HEK293 (cell line): ENCODE results near the gene AKR7A3.

ENCODE experiments used
- CTCF ChIA-PET: fragments of 350-600 bp; formaldehyde crosslinking; extraction: SDS; loops from one replicate; lab custom pipeline; 2021; ENCODE audit warnings: antibody characterized with exemption; lab: Yijun Ruan, JAX
- POLR2A ChIA-PET: fragments of 300-600 bp; formaldehyde crosslinking; extraction: SDS; loops from one replicate; lab custom pipeline; 2020; ENCODE audit warnings: antibody characterized with exemption, inconsistent platforms; lab: Yijun Ruan, JAX
- H3K27ac ChIP-seq: fragments of 200-500 bp; sonication (Bioruptor generic); 2 replicates; pipeline ENCODE4 v1.5.1; 2014; ENCODE audit warnings: low read depth, low read length, control low read depth, inconsistent platforms; ENCODE audit errors: extremely low read depth
- H3K36me3 ChIP-seq, 2 experiments: fragments of 200-500 bp in 1 of 2; sonication (Bioruptor generic) in 1 of 2; 1 replicate in 1 of 2; 2 replicates in 1 of 2; pipeline ENCODE4 v1.5.1; 2014 to 2017; ENCODE audit warnings: inconsistent platforms in 2 of 2, low read length in 2 of 2; ENCODE audit not compliant: control insufficient read depth in 2 of 2, insufficient read depth in 1 of 2
- H3K4me1 ChIP-seq: fragments of 200-500 bp; sonication (Bioruptor generic); 2 replicates; pipeline ENCODE4 v1.5.1; 2014; ENCODE audit warnings: mild to moderate bottlenecking, low read length, inconsistent platforms; ENCODE audit not compliant: control insufficient read depth, insufficient read depth
- H3K4me3 ChIP-seq: 2 replicates; pipeline ENCODE4 v1.5.1; 2011; ENCODE audit warnings: low read depth, mild to moderate bottlenecking, control low read depth, low read length, moderate library complexity
- H3K9me3 ChIP-seq: fragments of 200-500 bp; sonication (Bioruptor generic); 2 replicates; pipeline ENCODE4 v1.5.1; 2014; ENCODE audit warnings: low read depth, low read length, inconsistent platforms; ENCODE audit not compliant: control insufficient read depth, insufficient read depth
- KLF1 ChIP-seq: fragments of 450-650 bp; formaldehyde crosslinking; IDR thresholded peaks from 2 replicates; pipeline ENCODE4 v1.5.1; 2016; ENCODE audit warnings: missing biosample characterization, missing genetic modification characterization
- SALL2 ChIP-seq: fragments of 450-650 bp; formaldehyde crosslinking; IDR thresholded peaks from 2 replicates; pipeline ENCODE4 v1.5.0; 2017; ENCODE audit warnings: missing biosample characterization, mild to moderate bottlenecking, missing genetic modification characterization, borderline replicate concordance
- SP2 ChIP-seq: fragments of 450-650 bp; formaldehyde crosslinking; IDR thresholded peaks from 2 replicates; pipeline ENCODE4 v1.5.1; 2016; ENCODE audit warnings: missing biosample characterization, missing genetic modification characterization
- ZBTB20 ChIP-seq: fragments of 450-650 bp; formaldehyde crosslinking; IDR thresholded peaks from 2 replicates; pipeline ENCODE4 v1.5.1; 2016; ENCODE audit warnings: missing biosample characterization, missing genetic modification characterization
- ZBTB21 ChIP-seq: fragments of 450-650 bp; formaldehyde crosslinking; IDR thresholded peaks from 2 replicates; pipeline ENCODE4 v1.5.1; 2017; ENCODE audit warnings: missing biosample characterization, missing genetic modification characterization
- ZBTB48 ChIP-seq: fragments of 450-650 bp; formaldehyde crosslinking; IDR thresholded peaks from 2 replicates; pipeline ENCODE4 v1.5.1; 2016; ENCODE audit warnings: missing biosample characterization, missing genetic modification characterization
- ZFHX2 ChIP-seq: fragments of 450-650 bp; formaldehyde crosslinking; conservative IDR thresholded peaks from 2 replicates; pipeline ENCODE4 v1.5.1; 2016; ENCODE audit warnings: missing biosample characterization, missing genetic modification characterization
- ZNF114 ChIP-seq: fragments of 450-650 bp; formaldehyde crosslinking; IDR thresholded peaks from 2 replicates; pipeline ENCODE4 v1.5.0; 2017; ENCODE audit warnings: missing biosample characterization, missing genetic modification characterization
- ZNF211 ChIP-seq: fragments of 450-650 bp; formaldehyde crosslinking; IDR thresholded peaks from 2 replicates; pipeline ENCODE4 v1.5.1; 2016; ENCODE audit warnings: low read depth, missing biosample characterization, missing genetic modification characterization
- ZNF239 ChIP-seq: fragments of 450-650 bp; formaldehyde crosslinking; IDR thresholded peaks from 2 replicates; pipeline ENCODE4 v1.5.1; 2016; ENCODE audit warnings: missing biosample characterization, missing genetic modification characterization
- ZNF266 ChIP-seq: fragments of 450-650 bp; formaldehyde crosslinking; IDR thresholded peaks from 2 replicates; pipeline ENCODE4 v1.5.1; 2016; ENCODE audit warnings: missing biosample characterization, missing genetic modification characterization, low read depth
- ZNF292 ChIP-seq: fragments of 450-650 bp; formaldehyde crosslinking; IDR thresholded peaks from 2 replicates; pipeline ENCODE4 v1.5.1; 2016; ENCODE audit warnings: low read depth, missing biosample characterization, missing genetic modification characterization, borderline replicate concordance
- ZNF473 ChIP-seq: fragments of 450-650 bp; formaldehyde crosslinking; IDR thresholded peaks from 2 replicates; pipeline ENCODE4 v1.5.1; 2017; ENCODE audit warnings: missing biosample characterization, missing genetic modification characterization
- ZNF510 ChIP-seq: fragments of 450-650 bp; formaldehyde crosslinking; IDR thresholded peaks from 2 replicates; pipeline ENCODE4 v1.5.1; 2018; ENCODE audit warnings: mild to moderate bottlenecking, missing genetic modification characterization, missing biosample characterization; ENCODE audit not compliant: insufficient replicate concordance
- ZNF521 ChIP-seq: fragments of 450-650 bp; formaldehyde crosslinking; IDR thresholded peaks from 2 replicates; pipeline ENCODE4 v1.5.1; 2017; ENCODE audit warnings: missing biosample characterization, mild to moderate bottlenecking, missing genetic modification characterization
- ZNF621 ChIP-seq: fragments of 450-650 bp; formaldehyde crosslinking; IDR thresholded peaks from 2 replicates; pipeline ENCODE4 v1.5.1; 2017; ENCODE audit warnings: missing biosample characterization, missing genetic modification characterization
- ZNF707 ChIP-seq: fragments of 450-650 bp; formaldehyde crosslinking; IDR thresholded peaks from 2 replicates; pipeline ENCODE4 v1.5.1; 2016; ENCODE audit warnings: missing biosample characterization, missing genetic modification characterization
- ZNF776 ChIP-seq: fragments of 450-650 bp; formaldehyde crosslinking; IDR thresholded peaks from 2 replicates; pipeline ENCODE4 v1.5.0; 2017; ENCODE audit warnings: missing biosample characterization, missing genetic modification characterization, borderline replicate concordance
- ZNF792 ChIP-seq: fragments of 450-650 bp; formaldehyde crosslinking; IDR thresholded peaks from 2 replicates; pipeline ENCODE4 v1.5.1; 2016; ENCODE audit warnings: missing biosample characterization, missing genetic modification characterization
- TF ChIP-seq, protein P1 (sequence below): fragments of 450-650 bp; formaldehyde crosslinking; IDR thresholded peaks from 2 replicates; pipeline ENCODE4 v1.5.1; 2016; ENCODE audit warnings: missing biosample characterization, missing genetic modification characterization, low read depth
- TF ChIP-seq, protein P2 (sequence below): fragments of 450-650 bp; formaldehyde crosslinking; IDR thresholded peaks from 2 replicates; pipeline ENCODE4 v1.5.1; 2016; ENCODE audit warnings: missing biosample characterization, missing genetic modification characterization
- TF ChIP-seq, protein P3 (sequence below): fragments of 450-650 bp; formaldehyde crosslinking; IDR thresholded peaks from 2 replicates; pipeline ENCODE4 v1.5.1; 2017; ENCODE audit warnings: missing biosample characterization, missing genetic modification characterization
- TF ChIP-seq, protein P4 (sequence below): fragments of 450-650 bp; formaldehyde crosslinking; IDR thresholded peaks from 2 replicates; pipeline ENCODE4 v1.5.1; 2016; ENCODE audit warnings: missing biosample characterization, missing genetic modification characterization
- TF ChIP-seq, protein P5 (sequence below): fragments of 450-650 bp; formaldehyde crosslinking; IDR thresholded peaks from 2 replicates; pipeline ENCODE4 v1.5.1; 2017; ENCODE audit warnings: missing biosample characterization, missing genetic modification characterization

AKR7A3 gene

DNA sequence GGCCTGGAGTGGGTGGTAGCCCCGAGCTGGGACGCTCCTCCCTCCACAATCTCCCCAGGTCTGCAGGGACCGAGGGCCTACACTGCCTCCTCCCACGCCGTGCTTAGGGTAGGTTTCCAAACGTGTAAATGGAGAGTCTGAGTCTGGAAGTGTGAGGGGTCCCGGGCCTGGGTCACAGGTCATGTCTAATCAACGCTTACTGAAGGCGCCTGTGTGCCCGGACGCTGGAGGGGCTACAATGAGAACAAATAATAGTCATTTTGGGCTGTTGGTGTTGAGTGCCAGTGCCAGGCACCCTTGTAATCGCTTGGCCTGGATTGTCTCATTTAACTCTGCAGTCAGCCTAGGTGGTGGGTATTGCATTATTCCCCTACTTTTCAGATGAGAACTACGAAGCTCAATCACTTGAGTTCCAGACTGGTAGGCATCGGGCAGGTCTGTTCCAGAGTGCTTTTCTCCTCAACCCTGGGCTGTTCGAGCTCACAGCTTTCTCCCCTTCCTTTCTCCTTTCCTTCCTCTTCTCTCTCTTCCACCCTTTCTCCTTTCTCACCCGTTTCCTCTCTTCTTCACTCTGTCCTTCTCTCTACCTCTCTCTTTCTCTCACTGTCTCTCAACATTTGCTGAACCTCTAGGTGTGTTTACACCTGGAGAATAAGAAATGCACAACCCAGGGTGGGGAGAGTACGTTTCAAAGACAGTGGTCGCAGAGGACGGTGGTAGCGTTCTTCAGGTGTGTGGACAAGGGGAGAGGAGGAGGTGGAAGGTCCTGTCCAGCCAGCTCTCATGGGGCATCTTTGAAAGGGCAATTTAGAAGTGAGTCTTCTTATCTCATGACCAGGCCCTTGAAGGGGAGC is 24.4 kb upstream of the AKR7A3 start (continued):
- TF ChIP-seq ZFHX2 (tag by site-specific recombination) (peak; percentile 87), ZNF792 (tag by site-specific recombination) (no peak), SALL2 (tag by site-specific recombination) (no peak), ZBTB48 (tag by site-specific recombination) (peak; percentile 59; the same call in 1 of the 2 replicates), ZBTB21 (tag by site-specific recombination) (no peak), ZNF239 (tag by site-specific recombination) (no peak), ZNF776 (tag by site-specific recombination) (no peak), ZNF707 (tag by site-specific recombination) (no peak), ZNF621 (no peak), ZNF292 (tag by site-specific recombination) (no peak), KLF1 (no peak), ZBTB20 (tag by site-specific recombination) (peak; percentile 16; the same call in 1 of the 2 replicates)
- TF ChIP-seq, protein P1, sequence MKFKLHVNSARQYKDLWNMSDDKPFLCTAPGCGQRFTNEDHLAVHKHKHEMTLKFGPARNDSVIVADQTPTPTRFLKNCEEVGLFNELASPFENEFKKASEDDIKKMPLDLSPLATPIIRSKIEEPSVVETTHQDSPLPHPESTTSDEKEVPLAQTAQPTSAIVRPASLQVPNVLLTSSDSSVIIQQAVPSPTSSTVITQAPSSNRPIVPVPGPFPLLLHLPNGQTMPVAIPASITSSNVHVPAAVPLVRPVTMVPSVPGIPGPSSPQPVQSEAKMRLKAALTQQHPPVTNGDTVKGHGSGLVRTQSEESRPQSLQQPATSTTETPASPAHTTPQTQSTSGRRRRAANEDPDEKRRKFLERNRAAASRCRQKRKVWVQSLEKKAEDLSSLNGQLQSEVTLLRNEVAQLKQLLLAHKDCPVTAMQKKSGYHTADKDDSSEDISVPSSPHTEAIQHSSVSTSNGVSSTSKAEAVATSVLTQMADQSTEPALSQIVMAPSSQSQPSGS (tag by site-specific recombination) = no peak
- TF ChIP-seq, protein P2, sequence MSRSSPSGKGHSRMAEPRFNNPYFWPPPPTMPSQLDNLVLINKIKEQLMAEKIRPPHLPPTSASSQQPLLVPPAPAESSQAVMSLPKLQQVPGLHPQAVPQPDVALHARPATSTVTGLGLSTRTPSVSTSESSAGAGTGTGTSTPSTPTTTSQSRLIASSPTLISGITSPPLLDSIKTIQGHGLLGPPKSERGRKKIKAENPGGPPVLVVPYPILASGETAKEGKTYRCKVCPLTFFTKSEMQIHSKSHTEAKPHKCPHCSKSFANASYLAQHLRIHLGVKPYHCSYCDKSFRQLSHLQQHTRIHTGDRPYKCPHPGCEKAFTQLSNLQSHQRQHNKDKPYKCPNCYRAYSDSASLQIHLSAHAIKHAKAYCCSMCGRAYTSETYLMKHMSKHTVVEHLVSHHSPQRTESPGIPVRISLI (tag by site-specific recombination) = no peak

DNA sequence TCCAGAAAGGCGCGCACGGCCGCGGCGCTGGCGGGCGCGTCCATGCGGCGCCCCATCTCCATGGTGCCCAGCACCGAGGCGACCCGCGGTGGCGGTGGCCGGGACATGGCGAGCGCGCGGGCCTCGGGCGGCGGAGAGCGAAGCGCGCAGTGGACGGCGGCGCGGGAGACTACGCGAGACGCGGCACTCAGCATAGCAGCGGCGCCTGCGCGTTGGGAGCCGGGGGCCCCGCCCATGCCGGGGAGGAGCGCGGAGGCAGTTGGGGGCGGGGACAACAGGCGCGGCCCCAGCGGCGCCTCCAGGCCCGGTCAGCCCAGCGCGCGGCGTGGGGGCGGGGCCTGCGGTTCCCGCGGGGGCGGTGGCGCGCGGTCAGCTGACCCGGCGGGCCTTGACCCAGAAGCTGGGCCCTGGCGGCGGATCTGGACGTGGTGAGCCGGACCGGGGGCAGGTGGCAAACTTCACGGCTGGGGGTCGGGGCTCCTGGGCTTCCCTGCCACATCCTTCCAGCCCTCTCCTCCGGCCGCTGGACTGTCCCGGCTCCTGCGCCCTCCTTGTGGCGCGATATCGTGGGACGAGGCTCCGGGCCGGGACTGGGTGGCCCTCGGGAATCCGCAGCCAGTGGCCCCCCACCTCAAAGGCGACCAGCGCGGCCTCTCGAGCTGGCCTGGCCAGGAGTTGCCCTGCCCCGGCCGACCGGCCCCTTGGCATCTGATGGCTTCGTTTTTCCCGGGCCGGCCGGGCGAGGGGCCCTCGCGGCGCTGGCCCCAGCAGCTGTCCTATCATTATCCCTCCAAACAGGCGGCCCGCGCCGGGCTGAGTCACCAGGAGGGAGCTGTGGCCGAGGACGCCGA is 23.6 kb upstream of the AKR7A3 start, which contains the start of the genes AKR7A2 and SLC66A1:
Gene AKR7A2 (minus strand): TSS at position 214 of the 851 bp plus-strand sequence. CDS start 20 bp downstream, at position 194.
Gene SLC66A1 (plus strand): TSS at position 396 of the 851 bp plus-strand sequence. CDS start 5,352 bp downstream, outside the sequence.
- Histone ChIP-seq H3K4me1 (peaks cover 2% of the 10 kb centered on the region; the same call in 1 of the 2 replicates), H3K4me3 (peak within 1 kb of the TSS; percentile 80), H3K36me3 (peaks cover 0 to 59% of the 10 kb centered on the region in 2 experiments; a peak in 1 of 3 replicates), H3K9me3 (no peaks in the 10 kb centered on the region), H3K27ac (peak within 1 kb of the TSS; percentile 77; the same call in 1 of the 2 replicates)
- ChIA-PET POLR2A (interaction anchor here (0.7 to 1.9 kb wide), 5 partner anchors 10 to 60 kb away, joined by 3 to 8 read pairs (median 4); partner anchors contain the start of genes EMC1 and MRTO4), CTCF (interaction anchor here (0.6 to 1.9 kb wide), 4 partner anchors 49 to 350 kb away, joined by 3 to 7 read pairs (median 4); no protein-coding TSS in a partner anchor)
- no peak for TF ChIP-seq ZNF211 (tag by site-specific recombination)
- TF ChIP-seq, protein P3, sequence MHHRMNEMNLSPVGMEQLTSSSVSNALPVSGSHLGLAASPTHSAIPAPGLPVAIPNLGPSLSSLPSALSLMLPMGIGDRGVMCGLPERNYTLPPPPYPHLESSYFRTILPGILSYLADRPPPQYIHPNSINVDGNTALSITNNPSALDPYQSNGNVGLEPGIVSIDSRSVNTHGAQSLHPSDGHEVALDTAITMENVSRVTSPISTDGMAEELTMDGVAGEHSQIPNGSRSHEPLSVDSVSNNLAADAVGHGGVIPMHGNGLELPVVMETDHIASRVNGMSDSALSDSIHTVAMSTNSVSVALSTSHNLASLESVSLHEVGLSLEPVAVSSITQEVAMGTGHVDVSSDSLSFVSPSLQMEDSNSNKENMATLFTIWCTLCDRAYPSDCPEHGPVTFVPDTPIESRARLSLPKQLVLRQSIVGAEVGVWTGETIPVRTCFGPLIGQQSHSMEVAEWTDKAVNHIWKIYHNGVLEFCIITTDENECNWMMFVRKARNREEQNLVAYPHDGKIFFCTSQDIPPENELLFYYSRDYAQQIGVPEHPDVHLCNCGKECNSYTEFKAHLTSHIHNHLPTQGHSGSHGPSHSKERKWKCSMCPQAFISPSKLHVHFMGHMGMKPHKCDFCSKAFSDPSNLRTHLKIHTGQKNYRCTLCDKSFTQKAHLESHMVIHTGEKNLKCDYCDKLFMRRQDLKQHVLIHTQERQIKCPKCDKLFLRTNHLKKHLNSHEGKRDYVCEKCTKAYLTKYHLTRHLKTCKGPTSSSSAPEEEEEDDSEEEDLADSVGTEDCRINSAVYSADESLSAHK (tag by site-specific recombination) = no peak
- no peak for TF ChIP-seq ZNF266 (tag by site-specific recombination)
- TF ChIP-seq ZNF521 (tag by site-specific recombination) = no peak
- no peak for TF ChIP-seq ZNF510 (tag by site-specific recombination)
- TF ChIP-seq, protein P4, sequence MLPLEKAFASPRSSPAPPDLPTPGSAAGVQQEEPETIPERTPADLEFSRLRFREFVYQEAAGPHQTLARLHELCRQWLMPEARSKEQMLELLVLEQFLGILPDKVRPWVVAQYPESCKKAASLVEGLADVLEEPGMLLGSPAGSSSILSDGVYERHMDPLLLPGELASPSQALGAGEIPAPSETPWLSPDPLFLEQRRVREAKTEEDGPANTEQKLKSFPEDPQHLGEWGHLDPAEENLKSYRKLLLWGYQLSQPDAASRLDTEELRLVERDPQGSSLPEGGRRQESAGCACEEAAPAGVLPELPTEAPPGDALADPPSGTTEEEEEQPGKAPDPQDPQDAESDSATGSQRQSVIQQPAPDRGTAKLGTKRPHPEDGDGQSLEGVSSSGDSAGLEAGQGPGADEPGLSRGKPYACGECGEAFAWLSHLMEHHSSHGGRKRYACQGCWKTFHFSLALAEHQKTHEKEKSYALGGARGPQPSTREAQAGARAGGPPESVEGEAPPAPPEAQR (tag by site-specific recombination) = no peak
- TF ChIP-seq, protein P1 (tag by site-specific recombination) = no peak
- no peak for TF ChIP-seq ZNF473 (tag by site-specific recombination)
- peak; percentile 30 for TF ChIP-seq SP2
- TF ChIP-seq, protein P5, sequence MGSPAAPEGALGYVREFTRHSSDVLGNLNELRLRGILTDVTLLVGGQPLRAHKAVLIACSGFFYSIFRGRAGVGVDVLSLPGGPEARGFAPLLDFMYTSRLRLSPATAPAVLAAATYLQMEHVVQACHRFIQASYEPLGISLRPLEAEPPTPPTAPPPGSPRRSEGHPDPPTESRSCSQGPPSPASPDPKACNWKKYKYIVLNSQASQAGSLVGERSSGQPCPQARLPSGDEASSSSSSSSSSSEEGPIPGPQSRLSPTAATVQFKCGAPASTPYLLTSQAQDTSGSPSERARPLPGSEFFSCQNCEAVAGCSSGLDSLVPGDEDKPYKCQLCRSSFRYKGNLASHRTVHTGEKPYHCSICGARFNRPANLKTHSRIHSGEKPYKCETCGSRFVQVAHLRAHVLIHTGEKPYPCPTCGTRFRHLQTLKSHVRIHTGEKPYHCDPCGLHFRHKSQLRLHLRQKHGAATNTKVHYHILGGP = no peak
- no peak for TF ChIP-seq ZNF114 (tag by site-specific recombination)
